HFF-Myc (cell line): ENCODE measurements around the gene DUS4L.

Experiments
- DNase-seq: peaks from one replicate; pipeline ENCODE4 v3.0.0-alpha.2; 2011; ENCODE audit warnings: low read depth; ENCODE audit errors: extremely low read depth
- H3K4me3 ChIP-seq: replicated peaks from 2 replicates; pipeline ENCODE4 v1.5.1; 2011; ENCODE audit warnings: low read depth, mild to moderate bottlenecking, control low read depth, low read length
- CTCF ChIP-seq: IDR thresholded peaks from 2 replicates; pipeline ENCODE4 v1.5.1; 2012; ENCODE audit warnings: mild to moderate bottlenecking, low read depth, low read length, control low read depth; ENCODE audit errors: missing control alignments

The DUS4L gene

GRCh38 chr7:107538001-107538400 is 25.8 kb upstream of the DUS4L start:
- H3K4me3 ChIP-seq, result no peak overlapping the region
- no peak for TF ChIP-seq CTCF
- DNase-seq, result no peak

GRCh38 chr7:107543338-107543993 is 20.3 kb upstream of the DUS4L start:
- no peak for TF ChIP-seq CTCF
- DNase-seq, result no peak
- no peak overlapping the region for H3K4me3 ChIP-seq

- H3K4me3 ChIP-seq, result no peak overlapping the region
- no peak for TF ChIP-seq CTCF
- DNase-seq, result no peak
Observed at GRCh38 chr7:107544848-107545591, 18.8 kb upstream of the DUS4L start.

- no peak for DNase-seq
- no peak for TF ChIP-seq CTCF
- H3K4me3 ChIP-seq, result no peak overlapping the region
Observed at GRCh38 chr7:107551936-107552335, 11.8 kb upstream of the DUS4L start.

GRCh38 chr7:107555893-107556292 is 7.9 kb upstream of the DUS4L start:
- H3K4me3 ChIP-seq, result no peak overlapping the region
- DNase-seq, result no peak
- TF ChIP-seq CTCF, result no peak

- no peak for DNase-seq
- no peak overlapping the region for H3K4me3 ChIP-seq
- TF ChIP-seq CTCF, result no peak
Observed at GRCh38 chr7:107559864-107560263, 3.9 kb upstream of the DUS4L start.
